Prostate gland (tissue), 2 donors: ENCODE data around the gene SLC44A3.

Source experiments
- CTCF ChIP-seq, 4 experiments: fragments of 200-600 bp in 2 of 4; fragments of 450-650 bp in 2 of 4; sonication (generic) in 2 of 4; IDR thresholded peaks; 1 replicate in 3 of 4; 2 replicates in 1 of 4; pipeline ENCODE4 v1.5.1; 2016 to 2019; ENCODE audit warnings: antibody characterized with exemption in 4 of 4, mild to moderate bottlenecking in 2 of 4, moderate library complexity in 2 of 4
- POLR2A ChIP-seq: fragments of 450-650 bp; IDR thresholded peaks from one replicate; pipeline ENCODE4 v1.6.1; 2016; ENCODE audit warnings: antibody characterized with exemption, mild to moderate bottlenecking
- POLR2AphosphoS5 ChIP-seq: sonication (generic); formaldehyde crosslinking; IDR thresholded peaks from one replicate; pipeline ENCODE4 v1.6.1; 2017; ENCODE audit warnings: antibody characterized with exemption

DNA sequence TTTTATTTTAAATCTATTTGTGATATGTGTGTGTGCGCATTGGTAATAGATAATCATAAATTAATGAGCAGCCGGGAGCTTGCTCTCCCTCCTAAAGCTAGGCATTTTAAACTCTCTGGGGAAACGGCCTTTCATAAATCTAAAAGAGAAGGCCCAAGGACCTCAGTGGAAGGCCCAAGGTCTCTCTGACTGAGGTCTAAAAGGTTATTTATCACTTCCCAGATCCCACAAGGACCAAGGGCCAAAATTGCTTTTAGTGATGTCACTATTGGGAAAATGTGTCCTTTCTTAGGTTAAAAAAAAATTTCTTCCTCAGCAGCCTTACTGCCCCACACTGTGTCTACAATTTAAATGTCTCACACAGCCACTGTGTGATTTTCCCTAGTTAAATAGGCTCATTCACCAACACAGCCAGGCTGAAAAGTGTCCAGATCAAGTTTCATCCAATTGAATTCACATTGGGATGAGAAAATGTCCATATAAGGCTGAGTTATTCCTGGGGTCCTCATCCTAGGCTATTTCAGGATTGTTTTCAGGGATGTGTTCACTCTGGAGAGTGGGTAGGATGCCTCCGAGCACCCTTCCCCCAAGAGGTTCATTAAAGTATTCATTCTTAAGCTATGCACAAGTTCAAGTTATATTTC, 46.1 kb downstream of the SLC44A3 start:
- TF ChIP-seq POLR2A (no peak), CTCF (IDR thresholded peaks at IDR 0.05) (no peak), POLR2AphosphoS5 (no peak)
